T-helper 17 cell (primary cell): ENCODE results near the gene JPH3. TPM values are rescaled to one million over a fixed set of nuclear protein-coding genes. Genes with fewer than 3 reads are reported as not detected.
A peak's percentile ranks its signal among the peaks of the same experiment; 100 is the strongest.

Experiments
- ATAC-seq: fragments of 150-1000 bp; cut with Tn5 transposase; 2 replicates; pipeline ENCODE4 v1.10.0; 2021; ENCODE audit warnings: mild to moderate bottlenecking, moderate library complexity
- DNase-seq, 3 donors: peaks; one replicate each; pipeline versions ENCODE4 v3.0.0 to v3.0.0-alpha.2; 2020 to 2021
- H3K9me3 ChIP-seq: one replicate; pipeline ENCODE4 v1.7.0; 2013; ENCODE audit warnings: low read length, mild to moderate bottlenecking; ENCODE audit not compliant: control insufficient read depth, poor library complexity, severe bottlenecking
- H3K27ac Mint-ChIP-seq: one replicate; pipeline ENCODE4 v1.8.0; 2022; ENCODE audit warnings: mild to moderate bottlenecking, moderate library complexity, mixed read lengths
- H3K27me3 Mint-ChIP-seq: one replicate; pipeline ENCODE4 v1.8.0; 2022; ENCODE audit warnings: mixed read lengths
- H3K36me3 Mint-ChIP-seq: one replicate; pipeline ENCODE4 v1.8.0; 2022; ENCODE audit warnings: low read depth, mixed read lengths
- H3K4me1 Mint-ChIP-seq: one replicate; pipeline ENCODE4 v1.8.0; 2022; ENCODE audit warnings: mild to moderate bottlenecking, mixed read lengths
- H3K4me3 Mint-ChIP-seq: one replicate; pipeline ENCODE4 v1.8.0; 2022; ENCODE audit warnings: mild to moderate bottlenecking, moderate library complexity, mixed read lengths
- total RNA-seq, 4 donors: library from RNA in 2 of 4; stranded (reverse) in 2 of 4; gene quantifications; one replicate each; pipeline ENCODE4 v1.2.3 and lab custom pipeline; 2022 to 2026

JPH3 gene
- total RNA-seq, 2 donors from 2014 or later, result 0.08 TPM; not detected in 1

- H3K27ac Mint-ChIP-seq, result no peak overlapping the region
- no peaks in the 10 kb centered on the region for H3K4me1 Mint-ChIP-seq
- peaks cover 62% of the 10 kb centered on the region for H3K27me3 Mint-ChIP-seq
- no peak for ATAC-seq
- no peak overlapping the region for H3K4me3 Mint-ChIP-seq
- no peak for DNase-seq
- no peaks in the 10 kb centered on the region for H3K9me3 ChIP-seq
- H3K36me3 Mint-ChIP-seq, result peaks cover 3% of the 10 kb centered on the region
These were observed 20.5 kb upstream of the JPH3 start for GRCh38 chr16:87581857-87582215.

- ATAC-seq (no peak), DNase-seq (no peak)
- H3K4me3 Mint-ChIP-seq, result no peak overlapping the region
- H3K27me3 Mint-ChIP-seq, result peaks cover 66% of the 10 kb centered on the region
- H3K27ac Mint-ChIP-seq, result no peak overlapping the region
- no peaks in the 10 kb centered on the region for H3K9me3 ChIP-seq
- peaks cover 3% of the 10 kb centered on the region for H3K36me3 Mint-ChIP-seq
- no peaks in the 10 kb centered on the region for H3K4me1 Mint-ChIP-seq
These were observed 19.9 kb upstream of the JPH3 start for GRCh38 chr16:87582216-87582965.

- no peak for DNase-seq
- Mint-ChIP-seq H3K27me3 (peaks cover 71% of the 10 kb centered on the region), H3K4me3 (no peak overlapping the region), H3K27ac (no peak overlapping the region), H3K36me3 (peaks cover 3% of the 10 kb centered on the region), H3K4me1 (no peaks in the 10 kb centered on the region)
- no peak for ATAC-seq
- H3K9me3 ChIP-seq, result no peaks in the 10 kb centered on the region
These were observed 19.4 kb upstream of the JPH3 start for GRCh38 chr16:87582966-87583325.

GRCh38 chr16:87583453-87584131, 18.7 kb upstream of the JPH3 start:
- Mint-ChIP-seq H3K4me1 (no peaks in the 10 kb centered on the region), H3K36me3 (peaks cover 2% of the 10 kb centered on the region), H3K27ac (no peak overlapping the region), H3K27me3 (peaks cover 69% of the 10 kb centered on the region), H3K4me3 (peak overlapping the region; percentile 25)
- DNase-seq, result no peak
- no peak for ATAC-seq
- no peaks in the 10 kb centered on the region for H3K9me3 ChIP-seq

GRCh38 chr16:87584271-87584670, 18.0 kb upstream of the JPH3 start:
- DNase-seq (no peak), ATAC-seq (no peak)
- H3K4me3 Mint-ChIP-seq, result no peak overlapping the region
- H3K27me3 Mint-ChIP-seq, result peaks cover 72% of the 10 kb centered on the region
- H3K4me1 Mint-ChIP-seq, result no peaks in the 10 kb centered on the region
- no peaks in the 10 kb centered on the region for H3K9me3 ChIP-seq
- no peak overlapping the region for H3K27ac Mint-ChIP-seq
- no peaks in the 10 kb centered on the region for H3K36me3 Mint-ChIP-seq

- Mint-ChIP-seq H3K27me3 (peaks cover 79% of the 10 kb centered on the region), H3K4me1 (no peaks in the 10 kb centered on the region), H3K27ac (no peak overlapping the region), H3K36me3 (no peaks in the 10 kb centered on the region), H3K4me3 (no peak overlapping the region)
- no peak for ATAC-seq
- H3K9me3 ChIP-seq, result no peaks in the 10 kb centered on the region
- DNase-seq, result no peak
These were observed 17.3 kb upstream of the JPH3 start for GRCh38 chr16:87584975-87585374.

- Mint-ChIP-seq H3K36me3 (no peaks in the 10 kb centered on the region), H3K27ac (no peak overlapping the region), H3K4me3 (no peak overlapping the region), H3K4me1 (no peaks in the 10 kb centered on the region), H3K27me3 (peaks cover 80% of the 10 kb centered on the region)
- no peaks in the 10 kb centered on the region for H3K9me3 ChIP-seq
- DNase-seq, result no peak
- ATAC-seq, result no peak
These were observed 16.7 kb upstream of the JPH3 start for GRCh38 chr16:87585442-87586200.

- Mint-ChIP-seq H3K27me3 (peaks cover 81% of the 10 kb centered on the region), H3K27ac (no peak overlapping the region), H3K4me1 (no peaks in the 10 kb centered on the region), H3K4me3 (no peak overlapping the region), H3K36me3 (no peaks in the 10 kb centered on the region)
- no peaks in the 10 kb centered on the region for H3K9me3 ChIP-seq
- ATAC-seq (no peak), DNase-seq (no peak)
These were observed 16.0 kb upstream of the JPH3 start for GRCh38 chr16:87586201-87586782.

- Mint-ChIP-seq H3K36me3 (no peaks in the 10 kb centered on the region), H3K27ac (no peak overlapping the region), H3K27me3 (peaks cover 77% of the 10 kb centered on the region), H3K4me3 (no peak overlapping the region), H3K4me1 (no peaks in the 10 kb centered on the region)
- no peak for DNase-seq
- no peaks in the 10 kb centered on the region for H3K9me3 ChIP-seq
- no peak for ATAC-seq
These were observed 14.7 kb upstream of the JPH3 start for GRCh38 chr16:87587636-87588035.

- Mint-ChIP-seq H3K4me3 (no peak overlapping the region), H3K27ac (no peak overlapping the region)
- no peaks in the 10 kb centered on the region for H3K9me3 ChIP-seq
These were observed 10.1 kb upstream of the JPH3 start for GRCh38 chr16:87592018-87592712.

GRCh38 chr16:87593710-87594258, 8.5 kb upstream of the JPH3 start:
- H3K27me3 Mint-ChIP-seq, result peaks cover 29% of the 10 kb centered on the region
- H3K4me1 Mint-ChIP-seq, result no peaks in the 10 kb centered on the region
- DNase-seq (no peak), ATAC-seq (no peak)
- no peaks in the 10 kb centered on the region for H3K9me3 ChIP-seq
- no peak overlapping the region for H3K4me3 Mint-ChIP-seq
- no peaks in the 10 kb centered on the region for H3K36me3 Mint-ChIP-seq
- H3K27ac Mint-ChIP-seq, result no peak overlapping the region

More at GRCh38 chr16:87592018-87592712, 10.1 kb upstream of the JPH3 start:
- DNase-seq, result no peak
- Mint-ChIP-seq H3K4me1 (no peaks in the 10 kb centered on the region), H3K36me3 (no peaks in the 10 kb centered on the region), H3K27me3 (peaks cover 44% of the 10 kb centered on the region)
- ATAC-seq, result no peak

- DNase-seq (no peak), ATAC-seq (no peak)
- H3K36me3 Mint-ChIP-seq, result no peaks in the 10 kb centered on the region
- no peak overlapping the region for H3K4me3 Mint-ChIP-seq
- H3K9me3 ChIP-seq, result no peaks in the 10 kb centered on the region
- H3K27me3 Mint-ChIP-seq, result peaks cover 22% of the 10 kb centered on the region
- H3K27ac Mint-ChIP-seq, result no peak overlapping the region
- no peaks in the 10 kb centered on the region for H3K4me1 Mint-ChIP-seq
These were observed 6.6 kb upstream of the JPH3 start for GRCh38 chr16:87595712-87596111.
